OCI-LY3 (cell line): ENCODE results near the gene MMS22L.

ENCODE experiments used
- H2AFZ ChIP-seq: fragments of 200-600, 300-600 bp; shearing (Covaris generic); 2 replicates; pipeline ENCODE4 v1.6.0; 2014; ENCODE audit warnings: antibody characterized with exemption, low read depth, low read length
- H3K27ac ChIP-seq: fragments of 200-600, 300-600 bp; sonication (generic); 2 replicates; pipeline ENCODE4 v1.5.1; 2014; ENCODE audit warnings: mild to moderate bottlenecking, low read length, moderate library complexity, mixed read lengths
- H3K27me3 ChIP-seq: fragments of 200-600, 300-600 bp; sonication (generic); 2 replicates; pipeline ENCODE4 v1.6.1; 2014; ENCODE audit warnings: low read depth, low read length, mixed read lengths
- H3K36me3 ChIP-seq: fragments of 200-600, 300-600 bp; sonication (generic); replicated peaks from 2 replicates; pipeline ENCODE3; 2014; ENCODE audit warnings: low read depth, low read length, mixed read lengths
- H3K4me1 ChIP-seq: fragments of 300-600, 200-600 bp; sonication (generic); 2 replicates; pipeline ENCODE4 v1.6.1; 2014; ENCODE audit warnings: low read length, mixed read lengths
- H3K4me2 ChIP-seq: fragments of 200-600, 300-600 bp; sonication (generic); 2 replicates; pipeline ENCODE4 v1.6.1; 2014; ENCODE audit warnings: low read length, mixed read lengths
- H3K4me3 ChIP-seq: fragments of 300-600, 200-600 bp; sonication (generic); 2 replicates; pipeline ENCODE4 v1.5.1; 2014; ENCODE audit warnings: antibody characterized with exemption, mild to moderate bottlenecking, low read length, moderate library complexity
- H3K79me2 ChIP-seq: fragments of 300-600, 200-600 bp; shearing (Covaris generic); 2 replicates; pipeline ENCODE4 v1.6.1; 2014; ENCODE audit warnings: mild to moderate bottlenecking, low read length, mixed read lengths
- H3K9ac ChIP-seq: fragments of 300-600, 200-600 bp; shearing (Covaris generic); 2 replicates; pipeline ENCODE4 v1.6.0; 2014; ENCODE audit warnings: mild to moderate bottlenecking, low read length, moderate library complexity
- H3K9me3 ChIP-seq: fragments of 200-600, 300-600 bp; shearing (Covaris generic); 2 replicates; pipeline ENCODE4 v1.6.1; 2014; ENCODE audit warnings: low read length, mixed read lengths; ENCODE audit not compliant: insufficient read depth
- H4K20me1 ChIP-seq: fragments of 200-600, 300-600 bp; sonication (generic); 2 replicates; pipeline ENCODE4 v1.6.1; 2016; ENCODE audit warnings: low read length, mixed read lengths; ENCODE audit not compliant: insufficient read depth
- CTCF ChIP-seq: fragments of 200-600, 300-600 bp; sonication (generic); IDR thresholded peaks from 2 replicates; pipeline ENCODE4 v1.5.1; 2014; ENCODE audit warnings: antibody characterized with exemption, low read length, low read depth
- EZH2phosphoT487 ChIP-seq: fragments of 200-600 bp; shearing (Covaris generic); IDR thresholded peaks from 2 replicates; pipeline ENCODE4 v1.6.1; 2018; ENCODE audit warnings: antibody characterized with exemption, mixed run types, low read depth

The MMS22L gene

DNA sequence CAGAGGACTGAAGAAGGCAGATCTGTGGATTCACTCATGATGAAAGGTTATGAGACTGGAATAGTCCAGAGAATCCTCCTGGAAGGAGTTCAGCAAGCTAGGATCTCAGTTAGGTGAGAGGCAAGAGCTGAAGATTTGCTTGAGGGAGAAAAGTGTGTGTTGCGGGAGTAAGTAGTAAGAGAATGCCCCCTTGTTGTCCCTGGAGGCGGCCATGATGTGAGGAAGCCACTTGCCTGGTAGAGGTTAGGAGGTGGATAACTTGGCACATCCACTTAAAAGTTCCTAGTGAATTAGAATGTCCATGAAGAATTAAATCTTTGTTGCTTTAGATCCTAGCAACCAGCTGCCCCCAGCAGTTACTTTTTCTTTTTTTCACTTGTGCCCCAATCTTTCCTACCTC is 162.5 kb downstream of the MMS22L start:
- Histone ChIP-seq H4K20me1 (no peaks in the 10 kb centered on the region), H3K27ac (no peak overlapping the region), H2AFZ (no peak overlapping the region), H3K9ac (no peak overlapping the region), H3K36me3 (no peaks in the 10 kb centered on the region), H3K79me2 (no peaks in the 10 kb centered on the region), H3K9me3 (no peaks in the 10 kb centered on the region), H3K4me2 (no peak overlapping the region), H3K4me3 (no peak overlapping the region), H3K4me1 (no peaks in the 10 kb centered on the region), H3K27me3 (no peaks in the 10 kb centered on the region)
- TF ChIP-seq CTCF, result no peak

DNA sequence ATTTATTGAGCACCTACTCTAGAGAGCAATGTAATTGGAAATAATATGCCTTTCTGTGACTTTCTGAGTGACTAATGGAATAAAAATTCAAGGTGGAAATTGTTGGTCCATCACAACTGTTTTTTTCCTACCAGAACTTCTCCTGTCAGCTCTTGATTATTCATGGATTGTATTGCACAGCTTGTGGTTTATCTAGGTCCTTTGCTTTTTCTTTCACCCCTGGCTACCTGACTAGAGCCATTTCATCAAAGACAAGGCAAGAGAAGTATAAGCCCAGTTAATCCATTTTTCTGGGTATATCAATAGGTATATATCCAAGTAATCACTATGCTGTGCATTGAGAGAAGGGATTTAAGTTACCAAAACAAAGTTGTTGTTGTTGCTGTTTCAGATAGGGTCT is 168.4 kb downstream of the MMS22L start:
- Histone ChIP-seq H3K4me1 (no peaks in the 10 kb centered on the region), H3K9ac (no peak overlapping the region), H3K36me3 (no peaks in the 10 kb centered on the region)

DNA sequence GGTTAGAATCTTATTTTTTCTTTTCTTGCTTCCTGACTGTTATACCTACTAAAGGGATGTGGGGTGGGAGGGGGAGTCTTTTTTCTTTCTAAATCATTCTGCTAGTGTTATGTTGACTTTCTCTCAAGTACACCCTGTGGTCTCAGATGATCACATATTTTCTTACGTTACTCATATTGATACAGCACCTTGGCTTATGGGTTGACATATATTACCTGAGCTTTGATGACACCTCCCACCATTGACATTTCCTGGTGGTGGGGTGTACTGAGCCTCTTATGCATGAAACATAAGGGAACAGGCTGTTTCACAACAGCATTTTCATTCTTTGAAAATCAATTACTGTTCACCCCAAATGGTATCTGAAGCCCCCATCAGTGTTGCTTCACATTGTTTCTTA is 169.8 kb downstream of the MMS22L start:
- H3K36me3 ChIP-seq, result no peaks in the 10 kb centered on the region
- no peak overlapping the region for H3K4me2 ChIP-seq
- no peaks in the 10 kb centered on the region for H3K27me3 ChIP-seq
- H4K20me1 ChIP-seq, result no peaks in the 10 kb centered on the region
- H3K9me3 ChIP-seq, result no peaks in the 10 kb centered on the region
- no peak overlapping the region for H3K27ac ChIP-seq
- H3K4me1 ChIP-seq, result no peaks in the 10 kb centered on the region
- no peak overlapping the region for H3K9ac ChIP-seq
- H2AFZ ChIP-seq, result no peak overlapping the region
- no peaks in the 10 kb centered on the region for H3K79me2 ChIP-seq
- no peak for TF ChIP-seq EZH2phosphoT487
- TF ChIP-seq CTCF, result no peak
- H3K4me3 ChIP-seq, result no peak overlapping the region

More for the DNA sequence above, 168.4 kb downstream of the MMS22L start:
- H2AFZ ChIP-seq, result no peak overlapping the region
- H3K79me2 ChIP-seq, result no peaks in the 10 kb centered on the region
- H3K4me3 ChIP-seq, result no peak overlapping the region
- no peaks in the 10 kb centered on the region for H4K20me1 ChIP-seq
- no peaks in the 10 kb centered on the region for H3K9me3 ChIP-seq
- no peaks in the 10 kb centered on the region for H3K27me3 ChIP-seq
- TF ChIP-seq EZH2phosphoT487 (no peak), CTCF (no peak)
- no peak overlapping the region for H3K27ac ChIP-seq
- H3K4me2 ChIP-seq, result no peak overlapping the region

DNA sequence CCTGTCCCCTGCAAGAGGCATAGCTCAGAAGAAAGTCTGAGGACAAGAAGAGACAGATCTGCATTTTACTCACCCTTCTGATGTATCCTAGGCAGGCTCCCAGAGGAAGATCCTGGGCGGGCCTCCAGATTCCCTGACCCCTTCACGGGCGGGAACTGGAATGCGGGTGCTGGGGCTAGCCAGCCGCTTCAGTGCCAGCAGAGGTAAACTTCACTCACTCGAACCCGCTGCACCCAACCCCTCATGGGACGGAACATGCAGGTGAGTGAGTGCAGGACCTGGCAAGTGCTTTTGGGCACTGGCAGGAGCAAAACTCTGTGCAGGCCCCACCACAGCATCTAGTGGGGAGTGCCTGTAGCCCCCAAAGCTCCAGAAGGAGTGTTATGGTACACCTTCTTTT is 171.8 kb downstream of the MMS22L start:
- Histone ChIP-seq H3K27ac (no peak overlapping the region), H4K20me1 (no peaks in the 10 kb centered on the region), H3K79me2 (no peaks in the 10 kb centered on the region), H3K4me2 (no peak overlapping the region), H2AFZ (no peak overlapping the region), H3K4me3 (no peak overlapping the region), H3K27me3 (no peaks in the 10 kb centered on the region), H3K9me3 (no peaks in the 10 kb centered on the region), H3K36me3 (no peaks in the 10 kb centered on the region), H3K9ac (no peak overlapping the region), H3K4me1 (no peaks in the 10 kb centered on the region)
- TF ChIP-seq CTCF, result no peak
- no peak for TF ChIP-seq EZH2phosphoT487
